ENCODE data around the gene KYNU.

GRCh38 chr2:142918624-142919023 is 41.2 kb downstream of the KYNU start:
- TF ChIP-seq CTCF (IDR thresholded peaks at IDR 0.05) (no peak), POLR2A (IDR thresholded peaks at IDR 0.05) (no peak), EP300 (IDR thresholded peaks at IDR 0.05) (no peak)

Data from tibial nerve (tissue), 4 donors.